NB4 (cell line): ENCODE data around the gene PSME1.

Experiments
- MAX ChIP-seq: IDR thresholded peaks from 2 replicates; pipeline ENCODE4 v1.6.1; 2011; ENCODE audit warnings: low read depth, low read length
- MYC ChIP-seq: IDR thresholded peaks from 2 replicates; pipeline ENCODE4 v1.6.1; 2011; ENCODE audit warnings: low read depth, low read length
- POLR2A ChIP-seq: IDR thresholded peaks from 2 replicates; pipeline ENCODE4 v1.6.1; 2011; ENCODE audit warnings: mild to moderate bottlenecking; ENCODE audit not compliant: insufficient read length; ENCODE audit errors: extremely low read depth
- TF ChIP-seq, protein P1 (sequence below): IDR thresholded peaks from one replicate; pipeline ENCODE4 v1.5.1; 2012; ENCODE audit warnings: low read depth, low read length

DNA sequence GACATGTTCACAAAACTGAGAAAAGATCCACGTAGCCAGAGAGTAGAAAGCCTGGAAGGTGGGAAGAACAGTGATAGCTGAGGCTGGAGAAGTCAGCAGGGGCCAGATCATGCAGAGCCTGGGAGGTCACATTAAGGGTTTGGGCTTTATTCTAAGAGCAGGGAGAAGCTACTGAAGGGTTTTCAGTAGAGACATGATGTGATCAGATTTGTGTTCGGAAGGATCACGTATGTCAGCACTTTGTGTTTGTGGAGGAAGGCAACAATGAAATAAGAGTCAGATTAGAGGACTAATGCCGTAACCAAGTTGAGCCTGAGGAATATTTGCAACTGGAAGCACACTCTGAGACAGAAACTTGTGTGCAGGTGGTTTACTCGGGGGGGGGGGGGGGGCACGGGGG, 46.1 kb upstream of the PSME1 start:
- TF ChIP-seq, protein P1, sequence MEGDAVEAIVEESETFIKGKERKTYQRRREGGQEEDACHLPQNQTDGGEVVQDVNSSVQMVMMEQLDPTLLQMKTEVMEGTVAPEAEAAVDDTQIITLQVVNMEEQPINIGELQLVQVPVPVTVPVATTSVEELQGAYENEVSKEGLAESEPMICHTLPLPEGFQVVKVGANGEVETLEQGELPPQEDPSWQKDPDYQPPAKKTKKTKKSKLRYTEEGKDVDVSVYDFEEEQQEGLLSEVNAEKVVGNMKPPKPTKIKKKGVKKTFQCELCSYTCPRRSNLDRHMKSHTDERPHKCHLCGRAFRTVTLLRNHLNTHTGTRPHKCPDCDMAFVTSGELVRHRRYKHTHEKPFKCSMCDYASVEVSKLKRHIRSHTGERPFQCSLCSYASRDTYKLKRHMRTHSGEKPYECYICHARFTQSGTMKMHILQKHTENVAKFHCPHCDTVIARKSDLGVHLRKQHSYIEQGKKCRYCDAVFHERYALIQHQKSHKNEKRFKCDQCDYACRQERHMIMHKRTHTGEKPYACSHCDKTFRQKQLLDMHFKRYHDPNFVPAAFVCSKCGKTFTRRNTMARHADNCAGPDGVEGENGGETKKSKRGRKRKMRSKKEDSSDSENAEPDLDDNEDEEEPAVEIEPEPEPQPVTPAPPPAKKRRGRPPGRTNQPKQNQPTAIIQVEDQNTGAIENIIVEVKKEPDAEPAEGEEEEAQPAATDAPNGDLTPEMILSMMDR: no peak
- no peak for TF ChIP-seq POLR2A
- TF ChIP-seq MYC: no peak
- TF ChIP-seq MAX: no peak
